Hypothalamus (tissue), 51 donors: ENCODE results near the gene CLCN7.

Experiments
- DNase-seq, 51 donors: peaks; one replicate each; lab custom pipeline; 2025; lab: John Stamatoyannopoulos, UW

CLCN7 gene

DNA sequence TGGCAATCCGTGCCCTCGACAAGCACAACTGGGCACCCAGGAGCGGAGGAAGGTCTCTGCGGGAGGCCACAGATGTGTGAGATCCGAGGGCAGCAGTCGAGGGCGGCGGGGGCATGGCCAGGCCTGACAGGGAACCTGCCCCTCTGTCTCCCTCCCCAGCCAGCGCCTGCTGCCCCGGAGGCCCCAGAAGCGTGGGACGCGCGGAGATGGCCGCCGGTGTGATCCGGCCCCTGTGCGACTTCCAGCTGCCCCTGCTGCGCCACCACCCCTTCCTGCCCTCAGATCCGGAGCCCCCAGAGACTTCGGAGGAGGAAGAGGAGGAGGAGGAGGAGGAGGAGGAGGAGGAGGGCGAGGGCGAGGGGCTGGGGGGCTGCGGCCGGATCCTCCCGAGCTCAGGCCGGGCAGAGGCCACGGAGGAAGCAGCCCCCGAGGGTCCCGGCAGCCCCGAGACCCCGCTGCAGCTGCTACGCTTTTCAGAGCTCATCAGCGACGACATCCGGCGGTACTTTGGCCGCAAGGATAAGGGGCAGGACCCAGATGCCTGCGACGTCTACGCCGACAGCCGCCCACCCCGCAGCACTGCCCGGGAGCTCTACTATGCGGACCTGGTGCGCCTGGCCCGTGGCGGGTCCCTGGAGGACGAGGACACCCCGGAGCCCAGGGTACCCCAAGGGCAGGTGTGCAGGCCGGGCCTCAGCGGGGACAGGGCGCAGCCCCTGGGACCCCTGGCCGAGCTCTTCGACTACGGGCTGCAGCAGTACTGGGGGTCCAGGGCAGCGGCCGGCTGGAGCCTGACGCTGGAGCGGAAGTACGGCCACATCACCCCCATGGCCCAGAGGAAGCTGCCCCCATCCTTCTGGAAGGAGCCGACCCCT, 42.2 kb downstream of the CLCN7 start:
- DNase-seq = no peak

- no peak for DNase-seq
Measured at GRCh38 chr16:1431497-1432270, 43.1 kb downstream of the CLCN7 start.

GRCh38 chr16:1430759-1431496, 43.9 kb downstream of the CLCN7 start, which contains the start of gene PERCC1:
PERCC1 (plus strand) TSS chr16:1431078; CDS start chr16:1432594, 1,516 bp downstream.
- no peak for DNase-seq

DNA sequence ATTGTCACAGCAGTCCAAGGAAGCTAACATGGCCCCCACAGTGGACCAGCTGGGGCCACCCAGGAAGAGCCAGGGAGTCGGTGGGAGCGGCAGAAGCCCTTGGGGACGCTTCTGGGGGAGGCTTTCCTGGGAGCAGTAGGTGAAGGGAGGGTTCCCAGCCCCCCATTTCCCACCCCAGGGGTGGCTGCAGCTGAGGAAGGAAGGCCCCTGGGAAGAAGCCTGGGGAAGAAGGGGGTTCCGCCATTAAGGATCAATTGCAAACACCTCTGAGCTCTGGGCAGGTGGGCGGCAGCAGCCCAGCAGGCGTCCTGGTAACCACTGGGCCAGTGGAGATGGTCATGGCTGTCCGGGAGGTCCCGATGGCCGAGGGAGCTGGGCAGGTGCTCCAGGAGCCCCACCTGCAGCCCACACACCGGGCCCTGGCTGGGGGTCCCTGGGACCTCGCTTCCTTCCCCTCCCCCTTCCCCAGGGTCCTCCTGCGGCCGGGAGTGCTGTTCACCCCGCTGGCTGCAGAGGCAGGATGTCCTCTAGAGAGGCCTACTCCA, 44.5 kb downstream of the CLCN7 start:
- no peak for DNase-seq

- no peak for DNase-seq
Measured at GRCh38 chr16:1429631-1430030, 45.2 kb downstream of the CLCN7 start.

DNA sequence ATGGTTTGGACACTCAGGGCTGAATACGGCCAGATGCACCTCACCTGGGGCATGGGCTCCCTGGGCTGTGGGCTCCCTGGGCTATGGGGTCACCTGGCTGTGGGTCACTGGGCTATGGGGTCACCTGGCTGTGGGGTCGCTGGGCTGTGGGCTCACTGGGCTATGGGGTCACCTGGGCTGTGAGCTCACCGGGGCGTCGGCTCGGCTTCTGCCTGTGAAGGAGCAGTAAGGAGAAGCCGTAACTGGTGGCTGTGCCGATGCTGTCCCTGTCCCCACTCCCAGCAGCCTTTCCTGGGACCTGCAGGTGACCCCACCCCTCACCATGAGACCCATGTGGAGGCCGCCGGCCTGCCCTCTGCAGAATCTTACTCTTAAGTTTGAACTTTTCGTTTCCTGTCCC, 45.8 kb downstream of the CLCN7 start:
- DNase-seq = no peak

GRCh38 chr16:1428511-1428910, 46.3 kb downstream of the CLCN7 start:
- DNase-seq = peak in 1 of 51 donors; percentile 9

GRCh38 chr16:1427473-1428461, 47.1 kb downstream of the CLCN7 start:
- no peak for DNase-seq

DNA sequence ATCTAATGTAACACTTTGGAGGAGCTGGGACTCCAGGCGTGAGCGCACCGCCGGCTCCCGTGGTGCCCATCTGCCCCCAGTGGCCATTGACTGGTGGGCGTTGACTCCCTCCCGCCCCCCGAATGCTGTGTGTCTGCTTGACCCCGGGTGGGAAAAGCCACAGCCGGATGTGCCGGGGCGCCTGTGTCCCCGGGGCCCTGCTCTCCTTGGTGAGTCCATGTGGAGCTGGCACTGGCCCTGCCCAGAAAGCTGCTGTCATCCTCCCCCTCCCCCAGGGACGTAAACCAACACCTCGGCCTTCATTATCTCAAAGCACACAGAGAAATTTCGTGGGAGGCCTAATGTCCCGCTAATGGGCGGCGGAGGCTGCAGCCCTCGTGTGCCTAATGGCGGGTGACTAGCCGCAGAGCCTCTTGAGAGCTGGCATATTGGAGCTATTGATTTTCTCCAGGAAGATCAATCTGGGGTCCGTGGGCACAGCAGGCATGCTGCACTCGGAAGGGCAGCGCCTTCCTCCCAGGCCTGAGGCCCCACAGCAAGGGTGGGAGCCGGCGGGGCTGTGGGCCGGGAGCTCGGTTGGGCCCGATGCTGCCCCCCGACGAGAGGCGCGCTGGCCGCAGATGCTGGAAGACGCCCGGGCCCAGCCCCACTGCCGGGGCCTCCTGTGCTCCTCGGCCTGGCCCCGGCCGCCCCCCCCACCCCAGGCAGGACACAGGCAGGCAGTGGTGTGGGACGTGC, 47.9 kb downstream of the CLCN7 start:
- no peak for DNase-seq

DNA sequence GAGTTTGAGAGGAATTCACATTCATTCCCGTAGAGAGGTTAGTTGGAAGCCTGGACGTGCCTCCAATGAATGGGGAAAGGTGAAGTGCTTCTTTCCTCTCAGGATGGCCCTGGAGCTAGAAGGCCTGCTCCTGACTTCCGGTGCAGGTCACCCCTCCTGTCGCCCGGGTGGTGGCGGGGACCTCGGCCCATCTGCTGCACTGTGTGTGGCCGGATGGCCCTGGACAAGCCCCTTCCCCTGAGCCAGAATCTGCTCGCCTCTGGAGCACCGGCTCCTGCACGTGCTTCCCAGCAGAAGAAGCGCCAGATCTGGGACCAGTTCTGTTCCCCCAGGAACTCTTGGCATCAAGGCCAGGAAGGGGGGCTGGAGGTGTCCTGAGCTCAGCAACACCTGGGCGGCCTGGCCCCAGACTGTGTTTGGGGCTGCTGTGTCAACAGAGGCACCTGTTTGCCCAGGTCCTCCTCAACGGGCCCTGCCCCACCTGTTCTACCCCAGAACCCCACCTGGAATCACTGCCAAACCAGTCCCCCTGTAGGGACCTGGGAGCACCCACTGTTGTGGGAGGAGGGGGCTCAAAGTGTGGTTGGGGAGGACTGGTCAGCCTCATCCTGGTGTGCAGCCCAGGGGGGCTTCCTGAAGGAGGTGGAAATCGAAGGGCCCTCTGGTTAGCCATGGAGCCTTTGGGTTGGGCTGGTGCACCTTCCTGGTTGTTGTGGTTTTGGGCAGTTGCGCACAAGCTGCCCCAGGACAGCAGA, 49.0 kb downstream of the CLCN7 start:
- no peak for DNase-seq

- no peak for DNase-seq
Measured at GRCh38 chr16:1424028-1424427, 50.8 kb downstream of the CLCN7 start.

- no peak for DNase-seq
Measured at GRCh38 chr16:1422076-1422475, 52.8 kb downstream of the CLCN7 start.

- DNase-seq = no peak
Measured at GRCh38 chr16:1420111-1420539, 54.7 kb downstream of the CLCN7 start.

DNA sequence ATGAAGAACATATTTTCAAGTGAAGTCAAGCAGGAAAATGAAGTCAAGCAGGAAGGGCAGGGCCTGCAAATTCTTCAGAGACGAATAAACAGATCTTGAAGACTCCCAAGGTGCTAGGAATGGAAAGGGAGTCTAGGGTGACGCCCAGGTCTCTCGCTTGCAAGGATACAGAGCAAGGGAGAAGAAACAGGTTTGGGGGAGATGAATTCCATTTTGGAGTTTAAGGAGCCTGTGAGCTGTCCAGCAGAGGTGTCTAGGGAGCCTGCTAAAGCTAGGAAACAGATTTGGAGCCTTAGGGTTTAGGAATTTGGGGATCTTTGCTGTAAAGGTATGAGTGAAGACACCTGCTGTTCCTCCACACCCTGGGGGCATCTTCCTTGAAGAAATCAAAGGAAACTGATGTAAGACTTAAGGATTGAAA, 58.3 kb downstream of the CLCN7 start:
- no peak for DNase-seq

DNA sequence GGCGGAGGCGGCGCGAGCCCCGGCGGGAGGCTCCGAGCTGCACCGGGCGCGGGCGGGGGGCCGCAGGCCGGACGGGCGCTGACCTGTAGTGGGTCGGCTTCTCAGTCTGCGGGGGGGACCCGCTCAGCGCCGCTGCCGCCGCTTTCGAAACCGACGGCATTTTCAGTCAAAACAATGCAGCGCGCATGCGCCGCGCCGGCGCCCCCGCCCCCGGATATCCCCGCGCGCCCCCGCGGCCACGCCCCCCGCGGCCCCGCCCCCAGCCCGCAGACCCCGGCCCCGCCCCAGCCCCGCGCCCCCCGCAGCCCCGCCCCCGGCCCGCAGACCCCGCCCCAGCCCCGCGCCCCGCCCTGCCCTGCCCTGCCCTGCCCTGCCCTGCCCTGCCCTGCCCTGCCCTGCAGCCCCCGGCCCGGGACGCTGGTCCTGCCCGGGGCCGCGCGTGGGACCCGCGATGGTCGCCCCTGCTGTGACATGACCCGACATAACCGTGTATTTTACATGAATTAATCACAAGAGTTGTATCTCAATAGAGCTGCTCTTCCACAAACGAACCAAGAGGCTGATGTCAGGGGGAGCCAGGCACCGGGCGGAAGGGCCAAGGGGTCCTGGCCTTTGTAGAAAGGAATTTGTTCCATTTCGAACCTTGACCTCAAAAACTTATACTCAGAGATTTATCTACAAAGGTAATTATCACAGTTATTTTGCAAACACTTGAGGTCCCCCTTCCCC, 60.1 kb downstream of the CLCN7 start, which contains the start of gene UNKL:
Gene UNKL, minus strand, starts transcription at position 173 of the 729 bp plus-strand sequence. Its CDS starts 13 bp downstream, at position 160.
- peak in 39 of 51 donors; percentile 13 to 76 (median 48) for DNase-seq

GRCh38 chr16:1413684-1414531, 60.9 kb downstream of the CLCN7 start:
- peak in 24 of 51 donors; percentile 4 to 49 (median 20) for DNase-seq
